HUES48 (cell line): ENCODE results near the gene EMC10.

ENCODE experiments used
- H3K27ac ChIP-seq: one replicate; pipeline ENCODE4 v1.7.0; 2013; ENCODE audit warnings: low read depth, low read length, inconsistent platforms
- H3K27me3 ChIP-seq: 2 replicates; pipeline ENCODE4 v1.6.1; 2013; ENCODE audit warnings: mild to moderate bottlenecking, low read length; ENCODE audit not compliant: control insufficient read depth, insufficient read depth
- H3K36me3 ChIP-seq: 2 replicates; pipeline ENCODE4 v1.6.1; 2013; ENCODE audit warnings: low read length; ENCODE audit not compliant: control insufficient read depth, insufficient read depth
- H3K4me1 ChIP-seq: 2 replicates; pipeline ENCODE4 v1.6.1; 2013; ENCODE audit warnings: mild to moderate bottlenecking, low read length; ENCODE audit not compliant: control insufficient read depth, insufficient read depth
- H3K4me3 ChIP-seq: 2 replicates; pipeline ENCODE4 v1.5.1; 2013; ENCODE audit warnings: mild to moderate bottlenecking, low read depth, low read length
- H3K9ac ChIP-seq: 2 replicates; pipeline ENCODE4 v1.6.1; 2013; ENCODE audit warnings: mild to moderate bottlenecking, low read depth, low read length, moderate library complexity
- H3K9me3 ChIP-seq: 2 replicates; pipeline ENCODE4 v1.6.1; 2013; ENCODE audit warnings: low read length; ENCODE audit not compliant: control insufficient read depth, insufficient read depth

EMC10 gene

DNA sequence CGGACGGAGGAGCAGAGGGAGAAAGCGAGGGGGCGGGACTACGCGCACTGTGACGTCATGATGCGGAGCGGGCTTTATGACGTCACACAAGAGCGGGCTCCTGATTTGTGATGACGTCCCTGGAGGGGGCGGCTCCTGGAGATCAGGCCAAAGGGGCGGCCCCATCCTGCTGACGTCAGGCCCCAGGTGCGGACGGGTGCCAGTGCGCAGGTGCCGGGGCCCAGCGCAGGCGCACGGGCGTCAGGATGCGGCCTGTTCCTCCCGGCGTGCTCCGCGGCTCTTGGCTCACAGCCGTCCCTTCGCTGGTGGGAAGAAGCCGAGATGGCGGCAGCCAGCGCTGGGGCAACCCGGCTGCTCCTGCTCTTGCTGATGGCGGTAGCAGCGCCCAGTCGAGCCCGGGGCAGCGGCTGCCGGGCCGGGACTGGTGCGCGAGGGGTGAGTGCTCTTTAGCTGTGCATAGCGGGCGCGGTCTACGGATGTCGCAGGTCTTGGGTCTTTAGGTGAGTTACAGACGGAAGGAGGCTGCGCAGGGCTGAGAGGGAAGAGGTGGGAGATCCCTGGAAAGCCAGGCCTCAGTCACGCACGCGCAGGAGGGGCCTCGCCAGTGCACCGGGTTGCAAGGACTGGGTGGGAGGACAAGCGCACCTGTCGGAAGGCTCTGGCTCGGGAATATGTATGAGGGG is at the start of gene EMC10, which contains the start of gene GARIN5A:
Gene EMC10, plus strand, starts transcription at position 284 of the 683 bp plus-strand sequence. Its CDS starts 38 bp downstream, at position 322.
Gene GARIN5A, minus strand, starts transcription at position 625 of the 683 bp plus-strand sequence. Its CDS starts 460 bp downstream, at position 165.
- peaks cover 30% of the 10 kb centered on the region for H3K36me3 ChIP-seq
- H3K27me3 ChIP-seq, result no peaks in the 10 kb centered on the region
- H3K9me3 ChIP-seq, result 0 out of 2 replicates have a peak, but pooled peaks cover 5% of the 10 kb centered on the region
- peak within 1 kb of the TSS; percentile 88 for H3K9ac ChIP-seq
- no peaks in the 10 kb centered on the region for H3K4me1 ChIP-seq
- peak within 1 kb of the TSS; percentile 90 for H3K4me3 ChIP-seq
- H3K27ac ChIP-seq, result peak within 1 kb of the TSS; percentile 96

DNA sequence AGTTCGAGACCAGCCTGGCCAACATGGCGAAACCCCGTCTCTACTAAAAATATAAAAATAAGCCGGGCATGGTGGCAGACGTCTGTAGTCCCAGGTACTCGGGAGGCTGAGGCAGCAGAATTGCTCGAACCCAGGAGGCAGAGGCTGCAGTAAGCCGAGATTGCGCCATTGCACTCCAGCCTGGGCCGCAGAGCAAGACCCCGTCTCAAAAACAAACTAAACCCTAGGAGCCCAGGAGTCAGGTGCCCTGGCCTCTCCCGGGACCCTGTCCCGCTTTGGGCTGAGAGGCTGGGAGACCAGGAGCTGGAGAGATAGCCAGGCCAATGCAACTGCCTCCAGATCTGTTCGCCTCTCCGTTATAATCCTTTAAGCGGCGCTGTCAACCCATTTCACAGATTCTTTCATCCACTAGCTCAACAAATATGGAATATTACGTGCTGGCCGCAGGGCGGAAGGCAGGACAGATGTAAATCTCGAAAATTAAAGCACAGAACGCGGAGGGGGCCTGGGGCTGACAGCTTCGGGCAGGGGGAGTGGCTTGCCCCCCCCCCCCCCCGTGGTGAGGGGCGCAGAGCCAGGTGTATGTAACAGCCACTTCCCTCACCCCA is 48.9 kb upstream of the EMC10 start:
- H3K9me3 ChIP-seq, result no peaks in the 10 kb centered on the region
- peaks cover 12% of the 10 kb centered on the region for H3K27me3 ChIP-seq
- H3K9ac ChIP-seq, result no peak overlapping the region
- H3K27ac ChIP-seq, result no peak overlapping the region
- peaks cover 4% of the 10 kb centered on the region; the same call in 1 of the 2 replicates for H3K4me1 ChIP-seq
- peak overlapping the region; percentile 50; the same call in 1 of the 2 replicates for H3K4me3 ChIP-seq
- peaks cover 11% of the 10 kb centered on the region for H3K36me3 ChIP-seq

DNA sequence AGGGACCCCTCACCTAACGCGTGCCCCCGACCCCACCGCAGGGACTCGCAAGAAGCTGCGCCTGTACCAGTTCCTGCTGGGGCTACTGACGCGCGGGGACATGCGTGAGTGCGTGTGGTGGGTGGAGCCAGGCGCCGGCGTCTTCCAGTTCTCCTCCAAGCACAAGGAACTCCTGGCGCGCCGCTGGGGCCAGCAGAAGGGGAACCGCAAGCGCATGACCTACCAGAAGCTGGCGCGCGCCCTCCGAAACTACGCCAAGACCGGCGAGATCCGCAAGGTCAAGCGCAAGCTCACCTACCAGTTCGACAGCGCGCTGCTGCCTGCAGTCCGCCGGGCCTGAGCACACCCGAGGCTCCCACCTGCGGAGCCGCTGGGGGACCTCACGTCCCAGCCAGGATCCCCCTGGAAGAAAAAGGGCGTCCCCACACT is 48.3 kb upstream of the EMC10 start:
- Histone ChIP-seq H3K4me1 (peaks cover 7% of the 10 kb centered on the region), H3K4me3 (peak overlapping the region; percentile 50; the same call in 1 of the 2 replicates), H3K9ac (no peak overlapping the region), H3K27me3 (peaks cover 12% of the 10 kb centered on the region), H3K9me3 (no peaks in the 10 kb centered on the region), H3K27ac (no peak overlapping the region), H3K36me3 (peaks cover 11% of the 10 kb centered on the region)

DNA sequence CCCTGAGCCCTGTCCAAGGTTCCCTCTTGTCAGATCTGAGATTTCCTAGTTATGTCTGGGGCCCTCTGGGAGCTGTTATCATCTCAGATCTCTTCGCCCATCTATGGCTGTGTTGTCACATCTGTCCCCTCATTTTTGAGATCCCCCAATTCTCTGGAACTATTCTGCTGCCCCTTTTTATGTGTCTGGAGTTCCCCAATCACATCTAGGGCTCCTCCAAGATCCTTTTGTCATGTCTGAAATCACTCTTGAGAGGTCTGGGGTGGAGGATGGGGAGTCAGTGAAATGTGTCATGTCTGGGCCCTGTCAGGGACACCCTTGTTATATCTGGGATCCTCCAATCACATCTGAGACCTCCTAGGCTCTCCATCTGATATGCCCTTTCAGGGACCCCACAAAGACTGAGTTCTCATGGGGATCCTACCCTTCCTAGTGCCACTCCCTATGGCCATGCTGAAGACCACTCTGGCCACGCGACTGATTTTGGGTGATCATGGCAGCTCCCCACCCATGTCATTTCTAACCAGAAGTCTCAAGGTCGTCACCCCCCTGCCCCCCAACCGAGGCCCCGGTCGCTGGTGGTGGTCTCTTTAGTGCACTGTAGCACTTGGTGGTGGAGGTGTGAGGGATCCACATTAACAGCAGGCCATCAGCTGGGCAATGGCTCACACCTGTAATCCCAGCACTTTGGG is 47.4 kb upstream of the EMC10 start:
- Histone ChIP-seq H3K27ac (no peak overlapping the region), H3K4me3 (no peak overlapping the region), H3K9me3 (no peaks in the 10 kb centered on the region), H3K27me3 (peaks cover 12% of the 10 kb centered on the region), H3K4me1 (peaks cover 10% of the 10 kb centered on the region), H3K36me3 (peaks cover 3% of the 10 kb centered on the region; the same call in 1 of the 2 replicates), H3K9ac (no peak overlapping the region)

DNA sequence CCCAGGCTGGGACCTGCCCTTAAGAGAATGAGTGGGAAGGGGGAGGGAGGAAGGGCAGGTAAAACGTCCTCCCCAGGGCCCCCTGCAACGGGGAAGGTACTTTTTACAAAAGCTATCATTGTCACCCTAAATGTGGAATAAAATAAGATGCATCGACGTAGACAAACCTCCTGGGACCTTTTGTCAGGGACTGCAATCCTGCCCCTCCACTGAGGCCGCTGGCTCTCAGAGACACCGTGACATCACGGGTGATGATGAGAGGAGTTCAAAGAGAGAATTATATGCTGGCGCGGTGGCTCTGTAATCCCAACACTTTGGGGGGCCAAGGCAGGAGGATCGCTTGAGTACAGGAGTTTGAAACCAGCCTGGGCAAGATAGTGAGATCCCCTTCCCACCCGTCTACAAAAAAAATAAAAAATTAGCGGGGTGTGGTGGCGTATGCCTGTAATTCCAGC is 45.4 kb upstream of the EMC10 start:
- peak overlapping the region; percentile 69 for H3K4me3 ChIP-seq
- H3K4me1 ChIP-seq, result peaks cover 10% of the 10 kb centered on the region
- H3K27ac ChIP-seq, result no peak overlapping the region
- no peaks in the 10 kb centered on the region for H3K9me3 ChIP-seq
- H3K9ac ChIP-seq, result no peak overlapping the region
- H3K27me3 ChIP-seq, result peaks cover 12% of the 10 kb centered on the region
- no peaks in the 10 kb centered on the region for H3K36me3 ChIP-seq

DNA sequence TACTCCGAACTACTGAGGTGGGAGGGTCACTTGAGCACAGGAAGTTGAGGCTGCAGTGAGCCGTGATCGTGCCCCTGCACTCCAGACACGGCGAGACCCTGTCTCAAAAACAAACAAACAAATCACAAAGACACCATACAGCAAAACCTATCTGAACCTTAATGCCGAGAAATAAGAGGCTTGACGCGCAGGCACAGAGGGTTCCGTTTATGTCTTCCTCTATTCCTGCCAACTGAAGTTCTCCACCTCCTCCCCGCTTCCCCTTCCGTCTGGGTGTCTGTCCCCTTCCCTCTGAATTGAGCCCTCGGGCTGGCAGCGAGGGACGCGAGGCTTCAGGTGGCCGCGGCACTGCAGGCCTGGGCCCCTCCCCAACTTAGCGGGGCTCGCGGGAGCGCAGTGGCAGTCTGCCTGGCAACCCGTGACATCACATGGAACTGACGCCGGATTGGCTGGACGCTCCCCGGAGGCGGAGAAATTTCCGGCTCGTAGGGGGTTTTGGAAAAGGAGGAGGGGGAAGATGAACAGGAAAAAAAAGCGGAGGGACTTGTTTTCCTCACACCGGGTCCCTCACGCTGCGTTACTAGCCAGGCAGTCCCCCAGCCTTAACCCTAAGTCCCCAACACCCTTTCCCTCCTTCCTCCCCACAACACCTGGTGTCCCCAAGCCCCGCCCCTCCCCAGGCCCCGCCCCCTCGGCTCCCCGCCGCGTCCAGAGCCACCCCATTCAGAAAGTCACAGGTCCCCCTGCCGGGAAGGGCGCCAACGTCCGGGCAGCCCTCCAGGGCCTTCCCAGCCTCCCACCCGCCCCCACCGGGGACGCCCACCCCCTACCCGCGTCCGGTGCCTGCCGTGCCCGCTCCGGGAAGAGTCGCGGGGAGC is 44.7 kb upstream of the EMC10 start:
- Histone ChIP-seq H3K4me1 (peaks cover 10% of the 10 kb centered on the region), H3K36me3 (no peaks in the 10 kb centered on the region), H3K9me3 (no peaks in the 10 kb centered on the region), H3K27me3 (peaks cover 12% of the 10 kb centered on the region), H3K9ac (peak overlapping the region; percentile 22; the same call in 1 of the 2 replicates), H3K4me3 (peak overlapping the region; percentile 69), H3K27ac (peak overlapping the region; percentile 86)

GRCh38 chr19:50432221-50433028 is 43.9 kb upstream of the EMC10 start, which contains the start of gene MYBPC2:
Gene MYBPC2 (plus strand): TSS chr19:50432892. CDS start chr19:50432954, 62 bp downstream.
- H3K36me3 ChIP-seq, result no peaks in the 10 kb centered on the region

DNA sequence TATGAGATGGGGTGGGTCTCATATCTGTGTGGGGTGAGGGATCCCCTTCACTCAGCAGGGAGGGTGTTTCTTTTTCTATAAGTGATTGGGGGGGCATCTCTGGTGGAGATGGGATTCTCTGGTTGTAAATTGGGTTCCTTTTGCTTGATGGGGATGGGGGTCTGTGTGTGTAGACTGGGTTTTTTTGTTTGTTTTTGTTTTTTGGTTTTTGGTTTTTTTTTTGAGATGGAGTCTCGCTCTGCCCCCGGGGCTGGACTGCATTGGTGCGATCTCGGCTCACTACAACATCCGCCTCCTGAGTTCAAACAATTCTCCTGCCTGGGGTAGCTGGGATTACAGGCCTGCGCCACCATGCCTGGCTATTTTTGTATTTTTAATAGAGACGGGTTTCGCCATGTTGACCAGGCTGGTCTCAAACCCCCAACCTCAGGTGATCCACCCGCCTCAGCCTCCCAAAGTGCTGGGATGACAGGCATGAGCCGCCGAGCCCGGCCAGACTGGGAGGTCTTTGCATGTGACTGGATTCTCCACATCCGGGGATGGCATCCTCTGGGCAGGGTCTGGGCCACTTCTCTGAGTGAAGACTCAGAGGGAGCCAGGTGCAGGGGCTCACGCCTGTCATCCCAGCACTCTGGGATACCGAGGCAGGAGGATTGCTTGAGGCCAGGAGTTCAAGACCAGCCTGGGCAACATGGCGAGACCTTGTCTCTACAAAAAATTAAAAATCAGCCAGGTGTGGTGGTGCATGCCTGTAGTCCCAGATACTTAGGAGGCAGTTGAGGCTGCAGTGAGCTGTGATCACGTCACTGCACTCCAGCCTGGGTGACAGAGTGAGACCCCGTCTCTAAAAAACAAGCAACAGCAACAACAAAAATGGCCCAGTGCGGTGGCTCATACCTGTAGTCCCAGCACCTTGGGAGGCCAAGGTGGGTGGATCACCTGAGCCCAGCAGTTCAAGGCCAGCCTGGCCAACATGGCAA is 42.8 kb upstream of the EMC10 start:
- Histone ChIP-seq H3K27ac (peak overlapping the region; percentile 86), H3K9ac (no peak overlapping the region), H3K4me1 (peaks cover 6% of the 10 kb centered on the region), H3K36me3 (no peaks in the 10 kb centered on the region), H3K27me3 (peaks cover 12% of the 10 kb centered on the region), H3K9me3 (no peaks in the 10 kb centered on the region), H3K4me3 (no peak overlapping the region)

More at GRCh38 chr19:50432221-50433028, 43.9 kb upstream of the EMC10 start, which contains the start of gene MYBPC2:
- Histone ChIP-seq H3K4me3 (peak within 1 kb of the TSS; percentile 69), H3K9me3 (no peaks in the 10 kb centered on the region), H3K27me3 (peaks cover 12% of the 10 kb centered on the region), H3K4me1 (peaks cover 10% of the 10 kb centered on the region), H3K27ac (peak within 1 kb of the TSS; percentile 86), H3K9ac (peak within 1 kb of the TSS; percentile 22; the same call in 1 of the 2 replicates)

DNA sequence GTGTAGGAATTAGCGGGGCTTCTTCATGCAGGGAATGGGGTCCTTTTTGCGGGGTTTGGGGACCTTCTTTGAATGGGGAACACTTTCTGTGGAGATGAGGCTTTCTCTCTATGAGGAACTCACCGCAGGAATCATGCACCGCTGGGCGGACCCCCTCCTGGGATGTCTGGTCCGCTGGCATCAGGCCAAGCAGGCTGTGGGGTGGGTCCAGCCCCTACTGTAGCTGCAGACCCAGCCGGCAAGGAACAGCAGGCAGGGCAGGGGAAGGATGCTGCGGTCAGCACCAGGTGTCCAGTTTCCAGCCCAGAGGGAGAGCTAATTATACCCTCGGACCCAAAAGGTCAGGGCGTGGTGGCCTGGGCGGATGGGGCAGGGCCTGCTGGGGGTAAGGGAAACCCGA is 41.8 kb upstream of the EMC10 start:
- Histone ChIP-seq H3K9ac (no peak overlapping the region), H3K4me3 (no peak overlapping the region), H3K27ac (no peak overlapping the region), H3K4me1 (peaks cover 6% of the 10 kb centered on the region), H3K9me3 (no peaks in the 10 kb centered on the region), H3K36me3 (no peaks in the 10 kb centered on the region), H3K27me3 (peaks cover 12% of the 10 kb centered on the region)
